ENCODE measurements around the gene HHAT.
"Not testable (repeated sequence)": the region's sequence is repeated elsewhere in the genome, so short reads cannot be mapped to it uniquely, and the experiment has no call there.

Gene HHAT

DNA sequence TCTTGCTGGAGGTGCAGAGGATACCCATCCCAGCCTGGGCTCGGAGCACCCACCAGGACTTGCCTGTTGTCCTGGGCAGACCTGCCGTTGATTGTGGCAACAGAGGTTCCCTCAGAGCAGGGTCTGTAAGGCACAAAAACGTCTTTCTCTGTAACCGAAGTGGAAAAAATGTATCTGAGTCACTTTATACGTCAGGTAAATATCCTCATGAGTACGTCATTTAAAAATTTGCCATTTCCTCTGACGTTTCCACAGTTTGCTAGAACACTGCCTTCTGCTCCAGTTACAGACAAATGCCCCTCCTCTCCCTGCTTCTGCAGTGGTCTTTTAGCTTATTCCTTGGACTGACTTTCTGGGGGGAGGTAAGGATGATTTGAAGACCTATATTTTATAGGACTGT lies 326.8 kb downstream of the HHAT start:
- H3K4me1 ChIP-seq (ENCODE audit: insufficient read depth, low read length, severe bottlenecking): no peaks in the 10 kb centered on the region
- H3K9me2 ChIP-seq (ENCODE audit: low read depth, low read length): no peaks in the 10 kb centered on the region
- no peak overlapping the region for H3K4me3 ChIP-seq (ENCODE audit: low read depth, low read length, poor library complexity, severe bottlenecking)
- TF ChIP-seq, protein P1, sequence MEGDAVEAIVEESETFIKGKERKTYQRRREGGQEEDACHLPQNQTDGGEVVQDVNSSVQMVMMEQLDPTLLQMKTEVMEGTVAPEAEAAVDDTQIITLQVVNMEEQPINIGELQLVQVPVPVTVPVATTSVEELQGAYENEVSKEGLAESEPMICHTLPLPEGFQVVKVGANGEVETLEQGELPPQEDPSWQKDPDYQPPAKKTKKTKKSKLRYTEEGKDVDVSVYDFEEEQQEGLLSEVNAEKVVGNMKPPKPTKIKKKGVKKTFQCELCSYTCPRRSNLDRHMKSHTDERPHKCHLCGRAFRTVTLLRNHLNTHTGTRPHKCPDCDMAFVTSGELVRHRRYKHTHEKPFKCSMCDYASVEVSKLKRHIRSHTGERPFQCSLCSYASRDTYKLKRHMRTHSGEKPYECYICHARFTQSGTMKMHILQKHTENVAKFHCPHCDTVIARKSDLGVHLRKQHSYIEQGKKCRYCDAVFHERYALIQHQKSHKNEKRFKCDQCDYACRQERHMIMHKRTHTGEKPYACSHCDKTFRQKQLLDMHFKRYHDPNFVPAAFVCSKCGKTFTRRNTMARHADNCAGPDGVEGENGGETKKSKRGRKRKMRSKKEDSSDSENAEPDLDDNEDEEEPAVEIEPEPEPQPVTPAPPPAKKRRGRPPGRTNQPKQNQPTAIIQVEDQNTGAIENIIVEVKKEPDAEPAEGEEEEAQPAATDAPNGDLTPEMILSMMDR (IDR thresholded peaks at IDR 0.05; ENCODE audit: low read length): no peak
- TF ChIP-seq EZH2 (IDR thresholded peaks at IDR 0.05; ENCODE audit: borderline replicate concordance, low read length): no peak
- no peak overlapping the region for H3K4me2 ChIP-seq (ENCODE audit: low read length)
- H3K9me3 ChIP-seq (ENCODE audit: low read length): no peaks in the 10 kb centered on the region
- no peaks in the 10 kb centered on the region for H4K20me1 ChIP-seq (ENCODE audit: insufficient read depth, low read length)
- no peak overlapping the region for H3K27ac ChIP-seq (ENCODE audit: low read depth, low read length, poor library complexity, severe bottlenecking)
- no peak overlapping the region for H3K9ac ChIP-seq (ENCODE audit: low read length)
- no peaks in the 10 kb centered on the region for H3K79me2 ChIP-seq (ENCODE audit: insufficient read depth, low read length)
- H3K36me3 ChIP-seq (ENCODE audit: insufficient read depth, low read length): no peaks in the 10 kb centered on the region
- H3K27me3 ChIP-seq (ENCODE audit: insufficient read depth, low read length): no peaks in the 10 kb centered on the region
- no peaks in the 10 kb centered on the region for H3F3A ChIP-seq (ENCODE audit: insufficient read depth, low read length)
- H2AFZ ChIP-seq (ENCODE audit: low read length): no peak overlapping the region

DNA sequence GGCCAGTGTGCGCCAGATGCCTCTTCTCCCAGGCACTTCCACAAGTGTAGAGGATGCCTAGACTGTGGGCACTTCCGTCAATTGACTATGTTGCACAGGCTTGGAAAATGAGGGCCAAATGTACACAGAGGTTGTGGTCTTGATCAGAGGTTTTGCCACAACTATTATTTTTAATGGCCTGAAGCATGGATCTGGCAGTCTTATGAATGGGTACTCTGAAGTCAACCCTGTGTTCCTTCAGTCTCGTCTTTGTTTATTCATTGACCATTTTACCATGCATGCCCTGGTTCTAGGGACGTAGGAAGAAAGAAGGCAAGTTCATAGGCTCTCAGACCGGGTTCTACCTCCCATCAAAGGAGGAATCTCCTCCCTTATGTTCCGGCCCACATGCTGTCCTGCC lies 329.1 kb downstream of the HHAT start:
- Histone ChIP-seq H2AFZ (ENCODE audit: low read length) (no peak overlapping the region), H3K27me3 (ENCODE audit: insufficient read depth, low read length) (no peaks in the 10 kb centered on the region), H3F3A (ENCODE audit: insufficient read depth, low read length) (no peaks in the 10 kb centered on the region), H4K20me1 (ENCODE audit: insufficient read depth, low read length) (no peaks in the 10 kb centered on the region), H3K79me2 (ENCODE audit: insufficient read depth, low read length) (no peaks in the 10 kb centered on the region), H3K36me3 (ENCODE audit: insufficient read depth, low read length) (no peaks in the 10 kb centered on the region), H3K4me2 (ENCODE audit: low read length) (no peak overlapping the region), H3K4me3 (ENCODE audit: low read depth, low read length, poor library complexity, severe bottlenecking) (no peak overlapping the region), H3K9me2 (ENCODE audit: low read depth, low read length) (no peaks in the 10 kb centered on the region), H3K4me1 (ENCODE audit: insufficient read depth, low read length, severe bottlenecking) (no peaks in the 10 kb centered on the region), H3K9me3 (ENCODE audit: low read length) (no peaks in the 10 kb centered on the region), H3K27ac (ENCODE audit: low read depth, low read length, poor library complexity, severe bottlenecking) (no peak overlapping the region), H3K9ac (ENCODE audit: low read length) (no peak overlapping the region)
- TF ChIP-seq, protein P1 (IDR thresholded peaks at IDR 0.05; ENCODE audit: low read length): no peak
- no peak for TF ChIP-seq EZH2 (IDR thresholded peaks at IDR 0.05; ENCODE audit: borderline replicate concordance, low read length)

DNA sequence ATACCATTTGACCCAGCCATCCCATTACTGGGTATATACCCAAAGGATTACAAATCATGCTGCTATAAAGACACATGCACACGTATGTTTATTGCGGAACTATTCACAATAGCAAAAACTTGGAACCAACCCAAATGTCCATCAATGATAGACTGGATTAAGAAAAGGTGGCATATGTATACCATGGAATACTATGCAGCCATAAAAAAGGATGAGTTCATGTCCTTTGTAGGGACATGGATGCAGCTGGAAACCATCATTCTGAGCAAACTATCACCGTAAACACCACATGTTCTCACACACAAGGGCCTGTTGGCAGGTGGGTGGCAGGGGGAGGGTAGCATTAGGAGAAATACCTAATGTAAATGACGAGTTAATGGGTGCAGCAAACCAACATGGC lies 332.8 kb downstream of the HHAT start:
- not testable (repeated sequence) for H3K9ac ChIP-seq (ENCODE audit: low read length); H2AFZ ChIP-seq (ENCODE audit: low read length); H4K20me1 ChIP-seq (ENCODE audit: insufficient read depth, low read length); H3K79me2 ChIP-seq (ENCODE audit: insufficient read depth, low read length); H3K4me1 ChIP-seq (ENCODE audit: insufficient read depth, low read length, severe bottlenecking); H3K4me3 ChIP-seq (ENCODE audit: low read depth, low read length, poor library complexity, severe bottlenecking); H3K4me2 ChIP-seq (ENCODE audit: low read length); H3K27ac ChIP-seq (ENCODE audit: low read depth, low read length, poor library complexity, severe bottlenecking); H3K9me2 ChIP-seq (ENCODE audit: low read depth, low read length); H3K9me3 ChIP-seq (ENCODE audit: low read length); H3K27me3 ChIP-seq (ENCODE audit: insufficient read depth, low read length); H3F3A ChIP-seq (ENCODE audit: insufficient read depth, low read length); H3K36me3 ChIP-seq (ENCODE audit: insufficient read depth, low read length)

DNA sequence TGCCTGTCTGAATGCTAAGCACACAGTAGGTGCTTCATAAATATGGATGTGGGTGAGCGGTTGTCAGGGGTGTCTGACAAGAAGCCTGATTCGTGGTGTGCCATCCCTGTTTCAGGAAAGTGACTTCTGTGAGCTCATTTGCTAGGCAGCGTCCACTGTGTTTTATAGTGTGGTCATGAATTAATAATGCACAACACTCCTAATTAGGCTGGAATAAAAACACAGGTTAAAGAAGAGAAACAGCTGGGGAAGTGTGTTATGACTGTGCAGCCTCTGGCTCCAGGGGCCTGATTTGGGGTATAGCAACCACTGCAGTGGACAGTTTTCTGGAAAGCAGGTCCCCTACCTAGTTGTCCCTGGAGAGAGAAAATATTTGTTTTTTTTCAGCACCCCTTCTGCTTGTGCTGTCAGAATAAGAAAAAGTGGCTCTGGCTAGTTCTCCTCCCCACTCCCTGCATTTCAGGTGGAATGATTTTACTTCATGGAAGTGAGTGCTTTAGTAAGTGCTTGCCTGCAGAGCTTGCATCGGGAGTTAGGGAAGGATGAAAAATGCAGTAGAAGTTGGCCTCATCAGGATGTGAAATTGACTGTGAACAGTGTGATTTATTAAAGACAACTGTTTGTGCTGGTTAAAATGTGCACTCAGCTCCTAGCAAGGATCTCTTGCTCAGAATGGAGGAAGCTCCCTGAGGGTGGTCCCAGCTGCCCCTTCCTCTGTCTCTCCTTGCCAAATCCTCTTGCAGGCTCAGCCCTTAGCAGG lies 333.8 kb downstream of the HHAT start:
- Histone ChIP-seq H3F3A (ENCODE audit: insufficient read depth, low read length) (no peaks in the 10 kb centered on the region), H3K36me3 (ENCODE audit: insufficient read depth, low read length) (no peaks in the 10 kb centered on the region), H4K20me1 (ENCODE audit: insufficient read depth, low read length) (no peaks in the 10 kb centered on the region), H2AFZ (ENCODE audit: low read length) (no peak overlapping the region), H3K27ac (ENCODE audit: low read depth, low read length, poor library complexity, severe bottlenecking) (no peak overlapping the region), H3K9me2 (ENCODE audit: low read depth, low read length) (no peaks in the 10 kb centered on the region), H3K9me3 (ENCODE audit: low read length) (no peaks in the 10 kb centered on the region), H3K27me3 (ENCODE audit: insufficient read depth, low read length) (no peaks in the 10 kb centered on the region), H3K79me2 (ENCODE audit: insufficient read depth, low read length) (no peaks in the 10 kb centered on the region), H3K4me3 (ENCODE audit: low read depth, low read length, poor library complexity, severe bottlenecking) (no peak overlapping the region), H3K4me2 (ENCODE audit: low read length) (no peak overlapping the region), H3K9ac (ENCODE audit: low read length) (no peak overlapping the region), H3K4me1 (ENCODE audit: insufficient read depth, low read length, severe bottlenecking) (no peaks in the 10 kb centered on the region)
- TF ChIP-seq EZH2 (IDR thresholded peaks at IDR 0.05; ENCODE audit: borderline replicate concordance, low read length): no peak
- TF ChIP-seq, protein P1 (IDR thresholded peaks at IDR 0.05; ENCODE audit: low read length): no peak

Data from OCI-LY1 (cell line).